HG02852 (cell line): ENCODE measurements around the gene TPPP.
A peak's percentile ranks its signal among the peaks of the same experiment; 100 is the strongest.
"Not testable (repeated sequence)": the region's sequence is repeated elsewhere in the genome, so short reads cannot be mapped to it uniquely, and the experiment has no call there.

Experiments
- ATAC-seq: cut with Tn5 transposase; IDR thresholded peaks from one replicate; pipeline ENCODE4 v1.9.1; 2021; ENCODE audit warnings: mild to moderate bottlenecking, moderate library complexity; ENCODE audit not compliant: unreplicated experiment

The TPPP gene

DNA sequence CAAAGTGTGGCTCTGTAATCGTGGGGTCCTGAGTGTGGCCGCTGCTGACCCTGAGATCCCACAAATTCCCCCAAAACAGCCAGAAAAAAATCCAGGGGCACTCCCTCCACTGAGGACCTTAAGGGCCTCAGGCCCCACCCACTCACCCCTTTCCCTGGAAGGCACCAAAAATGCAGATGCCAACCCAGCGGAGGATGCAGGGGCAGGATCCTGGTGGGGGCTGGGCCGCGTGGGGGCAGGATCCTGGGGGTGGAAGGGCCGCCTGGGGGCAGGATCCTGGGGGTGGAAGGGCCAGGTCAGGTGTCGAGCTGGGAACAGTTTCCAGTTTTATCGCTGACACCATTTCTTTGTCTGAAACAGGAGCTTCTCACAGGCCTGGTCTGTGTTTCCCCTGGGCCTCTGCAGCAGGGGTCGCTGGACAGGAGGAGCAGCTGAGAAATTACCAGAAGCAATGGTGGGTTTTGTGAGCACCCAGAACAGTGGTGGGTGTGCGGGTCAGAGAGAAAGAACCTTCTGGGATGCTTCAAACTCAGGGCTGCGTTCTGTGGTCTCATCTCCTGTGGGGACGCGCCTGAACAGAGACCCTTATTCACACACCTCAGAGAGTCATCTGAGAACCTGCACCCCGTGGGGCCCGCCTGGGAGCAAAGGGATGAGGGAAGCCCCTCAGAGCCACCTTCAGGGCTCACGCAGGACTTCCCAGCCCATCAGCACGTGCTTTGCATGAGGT, 13.8 kb downstream of the TPPP start:
- not testable (repeated sequence) for ATAC-seq

- ATAC-seq: not testable (repeated sequence)
Observed at GRCh38 chr5:678521-678920, 14.6 kb downstream of the TPPP start.

DNA sequence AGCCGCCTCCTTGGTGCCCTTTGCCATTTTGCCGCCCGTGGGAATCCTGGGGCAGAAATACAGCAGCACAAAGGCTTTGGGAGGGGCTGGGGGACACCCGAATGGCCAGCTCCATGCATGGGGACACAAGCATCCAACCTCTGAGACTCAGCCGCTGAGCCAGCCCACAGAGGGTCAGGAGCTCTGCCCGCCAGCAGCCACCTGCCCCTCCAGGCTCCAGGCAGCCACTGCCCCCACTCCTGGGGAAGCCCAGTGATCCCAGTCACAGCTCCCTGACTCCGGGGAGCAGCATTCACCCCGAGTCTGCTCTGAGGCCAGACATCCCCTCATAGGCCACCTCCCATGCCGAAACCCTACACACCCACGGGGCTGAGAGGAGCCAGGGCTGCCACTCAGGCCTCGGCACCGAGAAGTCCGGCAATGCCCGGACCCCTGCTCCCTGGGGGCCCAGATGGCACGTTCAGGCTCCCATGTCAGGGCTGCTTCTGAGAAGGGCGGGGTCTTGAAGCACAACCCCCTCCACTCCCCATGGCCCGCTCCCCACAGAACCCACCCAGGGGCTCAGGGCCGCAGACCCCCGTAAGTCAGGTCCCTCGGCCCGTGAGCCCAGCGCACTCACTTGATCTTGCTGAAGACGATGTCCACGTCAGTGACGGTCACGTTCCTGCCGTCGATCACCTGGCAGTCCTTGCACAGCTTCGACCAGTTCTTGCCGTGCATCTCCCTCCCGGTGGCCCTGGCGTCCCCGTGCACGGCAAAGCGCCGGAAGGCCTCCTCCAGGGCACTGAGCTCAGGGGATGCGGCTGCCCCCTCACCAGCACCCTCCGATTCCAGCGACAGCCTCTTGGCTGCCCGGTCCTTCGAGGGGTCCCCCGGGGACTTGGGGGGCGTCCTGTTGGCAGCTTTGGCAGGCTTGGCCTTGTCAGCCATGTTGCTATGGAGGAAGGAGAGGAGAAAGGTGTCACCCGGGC, 15.7 kb downstream of the TPPP start:
- ATAC-seq: no peak

GRCh38 chr5:676699-677076, 16.5 kb downstream of the TPPP start:
- no peak for ATAC-seq

DNA sequence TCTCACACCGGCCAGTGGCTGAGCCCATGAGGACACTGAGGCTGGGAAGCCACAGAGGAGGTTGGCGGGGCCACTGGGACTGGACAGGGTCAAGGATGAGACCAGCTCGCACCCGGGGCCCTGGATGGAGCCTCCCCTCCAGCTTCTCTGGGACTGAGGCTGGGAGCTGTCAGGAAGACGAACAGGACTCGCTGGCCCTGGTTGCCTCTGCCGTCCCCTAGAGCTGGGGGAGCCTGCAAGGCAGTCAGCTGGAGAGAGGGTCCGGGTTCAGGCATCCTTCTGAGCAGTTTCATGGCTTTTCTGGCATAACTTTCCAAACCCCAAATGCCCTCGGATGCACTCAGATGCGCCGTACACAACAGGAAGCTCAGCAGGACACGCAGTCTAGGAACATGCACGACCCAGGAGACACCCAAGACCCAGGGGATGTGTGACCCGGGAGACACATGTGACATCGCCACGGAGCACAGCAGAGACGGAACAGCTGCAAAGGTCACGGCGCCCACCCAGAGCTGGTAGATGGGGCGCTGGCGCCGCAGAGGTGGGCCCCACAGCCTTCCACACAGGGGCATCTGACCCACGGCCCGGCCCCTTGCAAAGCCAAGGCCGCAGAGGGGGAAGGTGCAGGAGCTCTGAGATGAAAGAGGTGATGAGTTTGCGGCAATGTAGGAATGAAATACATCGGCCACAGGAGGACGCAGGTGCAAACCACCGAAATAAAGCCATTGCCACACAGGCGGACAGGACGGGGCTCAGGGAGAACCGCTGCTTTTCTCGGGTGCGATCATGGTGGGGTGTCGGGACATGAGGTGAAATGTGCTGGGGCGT, 17.1 kb downstream of the TPPP start:
- no peak for ATAC-seq

DNA sequence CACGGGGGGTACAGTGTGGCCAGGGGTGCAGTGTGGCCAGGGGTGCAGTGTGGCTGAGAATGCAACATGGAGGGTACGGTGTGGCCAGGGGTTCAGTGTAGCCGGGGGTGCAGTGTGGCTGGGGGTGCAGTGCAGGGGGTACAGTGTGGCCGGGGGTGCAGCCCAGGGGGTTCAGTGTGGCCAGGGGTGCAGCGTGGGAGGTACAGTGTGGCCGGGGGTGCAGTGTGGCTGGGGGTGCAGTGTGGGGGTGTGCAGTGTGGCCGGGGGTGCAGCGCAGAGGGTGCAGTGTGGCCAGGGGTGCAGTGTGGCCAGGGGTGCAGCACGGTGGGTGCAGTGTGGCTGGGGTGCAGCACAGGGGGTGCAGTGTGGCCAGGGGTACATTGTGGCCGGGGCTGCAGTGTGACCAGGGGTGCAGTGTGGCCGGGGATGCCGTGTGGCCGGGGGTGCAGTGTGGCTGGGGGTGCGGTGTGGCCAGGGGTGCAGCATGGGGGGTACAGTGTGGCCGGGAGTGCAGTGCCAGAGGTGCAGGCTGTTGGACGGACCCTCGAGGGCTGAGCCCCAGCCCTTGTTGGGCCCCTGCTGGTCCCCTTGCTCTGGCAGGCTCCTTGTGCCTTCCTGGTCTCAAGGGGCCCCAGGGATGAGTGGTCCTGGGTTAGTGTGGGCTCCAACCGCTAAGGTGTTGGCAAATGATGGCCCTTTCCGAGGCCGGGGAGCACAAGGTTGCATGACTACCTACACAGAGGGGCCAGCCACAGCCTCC, 17.9 kb downstream of the TPPP start:
- no peak for ATAC-seq

- ATAC-seq: no peak
Observed at GRCh38 chr5:674630-675011, 18.5 kb downstream of the TPPP start.

DNA sequence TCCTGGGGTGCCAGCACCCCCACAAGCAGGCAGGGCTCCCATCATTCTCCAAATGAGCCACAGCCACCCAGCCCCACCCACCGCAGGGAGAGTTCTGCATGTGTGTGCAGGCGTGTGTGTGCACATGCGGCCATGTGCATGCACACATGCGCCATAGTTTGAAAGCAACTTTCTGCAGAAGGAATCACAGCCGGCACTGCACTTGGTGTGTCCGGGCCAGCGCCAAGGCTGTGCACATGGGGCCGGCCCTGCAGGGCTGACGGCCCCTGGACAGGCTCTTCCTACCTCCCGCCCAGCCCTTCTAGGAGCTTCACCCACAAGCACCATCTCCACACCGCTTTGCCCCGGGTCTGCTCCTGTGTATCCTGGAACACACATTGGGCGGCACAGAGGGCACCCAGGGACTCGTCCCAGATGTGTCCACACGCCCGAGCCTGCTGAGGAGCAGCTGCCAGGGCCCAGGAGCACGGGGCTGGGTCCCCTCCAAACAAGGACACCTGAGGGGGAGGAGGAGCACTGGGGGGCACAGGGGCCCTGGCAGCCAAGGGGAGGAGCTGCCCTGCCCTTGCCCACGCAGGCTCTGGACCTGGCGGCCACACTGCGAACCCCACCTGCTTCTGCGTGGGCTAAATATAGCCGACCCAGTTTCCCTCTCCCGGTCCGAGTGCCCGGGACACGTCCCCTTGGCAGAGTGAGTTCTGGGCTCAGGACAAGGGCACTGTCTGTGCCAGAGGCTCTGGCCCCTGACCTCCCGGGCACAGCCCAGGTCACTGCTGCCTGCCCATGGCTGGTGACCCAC, 19.1 kb downstream of the TPPP start:
- no peak for ATAC-seq

GRCh38 chr5:673161-673830, 19.9 kb downstream of the TPPP start:
- no peak for ATAC-seq

DNA sequence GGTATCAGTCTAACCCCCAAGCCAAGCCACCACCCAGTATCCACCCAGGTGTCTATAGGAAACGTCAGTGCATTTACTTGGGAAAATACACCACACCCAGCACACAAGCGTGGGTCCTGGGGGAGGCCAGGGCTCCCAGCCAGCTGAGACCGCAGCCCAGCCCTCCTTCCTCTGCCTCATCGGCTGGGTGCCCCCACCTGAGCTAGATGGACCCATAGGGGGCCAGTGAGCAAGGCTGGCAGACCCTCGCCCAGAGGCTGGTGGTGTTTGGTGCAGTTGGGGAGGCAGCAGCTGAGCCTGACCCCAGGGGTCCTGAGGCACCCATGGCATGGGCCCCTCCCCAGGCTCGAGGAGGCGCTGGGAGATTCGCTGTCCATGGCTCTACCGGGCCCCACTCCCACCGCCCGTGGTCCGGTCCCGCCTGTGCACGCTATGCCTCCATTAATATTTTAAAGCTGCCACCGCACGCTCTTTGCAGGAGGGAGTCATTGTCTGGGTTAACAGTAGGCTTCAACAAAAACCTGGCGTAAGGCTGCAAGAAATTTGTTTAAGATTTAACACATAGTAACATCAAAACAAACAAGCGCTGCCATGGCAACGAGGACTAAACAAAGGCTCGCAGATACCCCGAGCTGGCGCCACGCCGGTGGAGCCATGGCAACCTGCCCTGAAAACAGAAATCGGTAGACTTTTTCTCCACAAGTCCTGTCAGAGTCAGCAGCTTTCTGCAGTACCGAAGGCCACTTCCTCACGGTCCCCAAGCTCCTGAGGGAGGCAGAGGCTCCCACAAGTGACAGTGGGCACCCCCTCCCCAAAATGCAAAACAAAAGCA, 20.6 kb downstream of the TPPP start:
- ATAC-seq: no peak

GRCh38 chr5:671459-672328, 21.5 kb downstream of the TPPP start:
- ATAC-seq: peak; percentile 64

GRCh38 chr5:670396-671270, 22.5 kb downstream of the TPPP start:
- no peak for ATAC-seq

DNA sequence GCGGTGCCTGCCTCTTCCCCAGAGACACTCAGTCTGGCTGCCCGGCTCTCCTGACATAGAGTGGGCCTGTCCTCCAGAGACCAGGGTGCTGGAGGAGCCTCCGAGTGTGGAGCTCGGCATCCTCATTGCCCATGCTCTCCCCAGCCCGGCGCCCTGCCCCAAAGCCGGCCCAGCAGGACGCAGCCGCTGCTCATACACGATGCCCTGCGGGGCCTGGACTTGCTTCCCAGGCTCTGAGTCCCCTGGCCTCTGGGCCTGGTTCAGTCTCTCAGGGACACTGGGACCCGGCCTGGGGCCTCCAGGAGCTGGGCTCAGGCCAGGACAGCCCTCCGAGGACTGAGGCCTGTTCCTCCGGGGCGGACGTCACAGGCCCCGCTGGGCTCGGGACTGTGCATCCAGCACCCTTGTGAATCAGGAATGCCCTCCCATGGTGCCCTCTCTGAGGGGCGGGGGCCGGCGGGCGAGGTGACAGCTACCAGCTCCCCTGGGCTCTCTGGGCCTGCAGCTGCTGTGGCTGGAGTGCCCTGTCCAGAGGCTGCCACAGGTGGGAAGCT, 23.2 kb downstream of the TPPP start:
- no peak for ATAC-seq

DNA sequence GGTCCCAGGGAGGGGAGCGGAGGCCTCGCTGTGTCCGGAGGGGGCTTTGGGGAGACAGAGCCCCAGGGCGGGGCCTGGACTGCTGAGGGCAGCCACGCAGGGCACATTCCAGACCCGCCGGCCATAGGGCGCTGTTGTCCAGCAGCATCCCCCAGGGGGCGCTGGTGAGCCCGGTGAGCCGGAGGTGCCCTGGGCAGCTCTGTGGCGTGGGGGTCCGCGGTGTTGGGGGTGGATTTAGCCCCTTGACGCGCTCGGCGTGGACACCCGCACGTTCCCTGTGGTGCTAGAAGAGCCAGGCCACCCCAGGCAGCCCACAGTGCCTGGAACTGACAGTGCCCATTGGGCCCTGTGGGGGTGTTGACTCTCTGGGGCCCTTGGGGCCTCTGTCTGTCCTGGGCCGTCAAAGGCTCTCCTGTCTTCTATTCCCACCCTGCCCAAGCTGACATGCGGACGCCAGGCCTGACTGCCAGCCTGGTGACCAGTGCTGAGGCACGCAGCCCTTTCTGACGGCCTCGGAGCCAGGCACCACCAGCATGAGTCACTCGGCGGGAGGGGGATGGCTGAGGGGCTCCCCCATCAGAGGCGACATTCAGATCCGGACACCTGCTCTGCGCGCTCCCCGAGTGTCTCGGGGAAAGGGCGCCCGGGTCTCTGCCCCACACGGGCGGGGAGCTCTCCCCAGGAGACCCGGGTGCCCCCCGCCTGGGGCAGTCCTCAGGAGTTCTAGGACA, 23.9 kb downstream of the TPPP start:
- no peak for ATAC-seq

- ATAC-seq: no peak
Observed at GRCh38 chr5:668283-668995, 24.7 kb downstream of the TPPP start.
